Measurements from ENCODE around the gene DBH. TPM values are rescaled to one million over a fixed set of nuclear protein-coding genes. Genes with fewer than 3 reads are reported as not detected.

The DBH gene
- not detected for total RNA-seq

DNA sequence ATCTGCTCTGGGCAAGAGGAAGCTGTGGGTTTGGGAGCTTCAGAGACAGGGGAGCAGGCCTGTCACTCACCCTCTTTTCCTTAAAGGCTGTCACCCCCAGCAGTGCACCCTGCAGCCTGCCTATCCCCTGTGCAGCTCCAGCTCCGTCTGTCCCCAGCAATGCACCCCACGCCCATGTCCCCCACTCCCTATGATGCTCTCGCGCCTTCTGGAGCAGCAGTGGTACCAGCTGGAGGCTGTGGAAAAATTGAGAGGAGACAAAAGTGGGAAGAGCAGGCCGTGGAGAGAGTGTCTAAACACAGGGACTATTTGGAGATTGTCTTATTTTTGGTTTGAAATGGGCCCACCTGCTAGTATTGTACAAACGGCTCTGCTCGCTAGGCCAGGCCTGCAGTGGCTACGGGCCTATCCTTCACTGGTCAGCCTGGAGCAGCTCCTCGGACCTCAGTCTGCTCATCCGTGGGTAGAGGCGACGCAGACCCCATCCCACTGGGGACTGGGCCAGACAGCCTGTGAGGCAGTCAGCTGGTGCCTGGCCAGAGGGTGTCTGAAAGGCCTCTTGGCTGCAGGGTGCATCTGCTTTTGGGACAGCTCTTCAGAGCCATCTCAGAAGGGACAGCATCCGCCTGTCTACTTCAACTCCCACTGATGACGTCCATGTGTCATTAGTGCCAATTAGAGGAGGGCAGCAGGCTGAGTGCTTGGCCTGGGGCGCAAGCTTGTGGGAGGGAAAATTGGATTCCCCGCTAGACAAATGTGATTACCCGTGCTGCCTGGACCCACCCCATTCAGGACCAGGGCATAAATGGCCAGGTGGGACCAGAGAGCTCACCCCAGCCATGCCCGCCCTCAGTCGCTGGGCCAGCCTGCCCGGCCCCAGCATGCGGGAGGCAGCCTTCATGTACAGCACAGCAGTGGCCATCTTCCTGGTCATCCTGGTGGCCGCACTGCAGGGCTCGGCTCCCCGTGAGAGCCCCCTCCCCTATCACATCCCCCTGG is at the start of gene DBH:
Gene DBH (plus strand): TSS at position 831 of the 999 bp plus-strand sequence. CDS start 9 bp downstream, at position 840.

DNA sequence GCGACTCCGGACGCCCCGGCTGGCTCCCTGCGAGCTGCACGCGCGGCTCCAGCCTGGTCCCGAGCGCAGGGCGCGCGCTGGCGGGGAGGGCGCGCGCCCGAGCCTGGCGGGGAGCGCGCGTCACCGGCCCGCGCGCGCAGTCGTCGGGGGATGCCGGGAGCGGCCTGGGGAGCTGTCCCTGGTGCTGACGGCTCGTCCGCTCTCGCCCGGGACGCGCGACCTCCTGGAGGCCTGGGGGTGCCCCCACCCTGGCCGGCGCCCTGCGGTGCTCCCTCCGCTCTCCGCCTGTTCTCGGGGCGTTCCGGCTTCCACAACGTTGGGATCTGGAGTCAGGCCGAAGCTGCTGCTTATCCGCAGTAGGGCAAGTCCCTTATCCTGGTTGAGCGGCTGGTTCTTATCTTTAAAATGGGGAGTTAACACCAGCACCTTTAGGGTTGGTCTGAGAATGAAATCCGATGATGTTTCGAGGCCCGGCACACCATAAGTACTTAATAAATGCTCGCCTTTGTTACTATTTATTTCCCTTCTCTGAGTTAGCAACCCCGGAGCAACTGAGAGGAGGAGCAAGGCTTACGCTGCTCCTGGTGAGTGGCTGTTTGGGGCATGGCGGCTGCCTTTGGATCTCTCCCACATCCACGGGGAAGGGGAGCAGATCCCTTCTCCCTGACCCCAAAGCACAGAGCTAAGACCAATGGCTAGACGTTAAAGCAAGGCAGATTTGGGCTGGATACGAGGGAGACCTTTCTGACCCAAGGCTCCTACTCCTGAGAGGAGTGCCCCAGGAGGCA is 26.7 kb upstream of the DBH start, which contains the start of gene FAM163B:
Gene FAM163B (minus strand): TSS at position 79 of the 788 bp plus-strand sequence. CDS start 29,166 bp downstream, outside the sequence.

Other genes with a start within 250 kb of the DBH start
- 14.7 TPM for gene REXO4, start 218.4 kb upstream of the DBH start, total RNA-seq
- gene ADAMTS13, start 214.0 kb upstream of the DBH start, total RNA-seq, result 2.5 TPM
- gene CACFD1, start 176.4 kb upstream of the DBH start, total RNA-seq, result 27.2 TPM
- 17.2 TPM for gene SLC2A6, start 157.3 kb upstream of the DBH start, total RNA-seq
- not detected for gene MYMK, start 111.4 kb upstream of the DBH start, total RNA-seq
- 3.8 TPM for gene ADAMTSL2, start 101.7 kb upstream of the DBH start, total RNA-seq
- gene FAM163B, start 27.0 kb upstream of the DBH start, total RNA-seq, result 17.2 TPM
- 4.7 TPM for gene SARDH, start 102.0 kb downstream of the DBH start, total RNA-seq